Measurements from ENCODE around the gene ENTPD6.

ENTPD6 gene

GRCh38 chr20:25191051-25191450 lies 4.5 kb upstream of the ENTPD6 start:
- DNase-seq, result no peak

- no peak for DNase-seq
Observed at GRCh38 chr20:25191689-25192088, 3.8 kb upstream of the ENTPD6 start.

GRCh38 chr20:25193843-25194242 lies 1.7 kb upstream of the ENTPD6 start:
- no peak for DNase-seq

GRCh38 chr20:25194333-25194972 lies 1.1 kb upstream of the ENTPD6 start:
- no peak for DNase-seq

GRCh38 chr20:25195962-25196785 lies 662 bp downstream of the ENTPD6 start:
- DNase-seq, result no peak

GRCh38 chr20:25196786-25197120 lies 1.2 kb downstream of the ENTPD6 start:
- no peak for DNase-seq

- no peak for DNase-seq
Observed at GRCh38 chr20:25197183-25197869, 1.8 kb downstream of the ENTPD6 start.

- DNase-seq, result no peak
Observed at GRCh38 chr20:25197870-25198190, 2.3 kb downstream of the ENTPD6 start.

- DNase-seq, result no peak
Observed at GRCh38 chr20:25198663-25199383, 3.3 kb downstream of the ENTPD6 start.

- no peak for DNase-seq
Observed at GRCh38 chr20:25199473-25200260, 4.2 kb downstream of the ENTPD6 start.

- no peak for DNase-seq
Observed at GRCh38 chr20:25203089-25203488, 7.6 kb downstream of the ENTPD6 start.

- DNase-seq, result no peak
Observed at GRCh38 chr20:25203871-25204320, 8.4 kb downstream of the ENTPD6 start.

- DNase-seq, result no peak
Observed at GRCh38 chr20:25204550-25205276, 9.2 kb downstream of the ENTPD6 start.

- no peak for DNase-seq
Observed at GRCh38 chr20:25205277-25206062, 10.0 kb downstream of the ENTPD6 start.

GRCh38 chr20:25206063-25206403 lies 10.5 kb downstream of the ENTPD6 start:
- DNase-seq, result no peak

GRCh38 chr20:25206548-25206947 lies 11.0 kb downstream of the ENTPD6 start:
- DNase-seq, result no peak

- DNase-seq, result no peak
Observed at GRCh38 chr20:25207149-25207959, 11.8 kb downstream of the ENTPD6 start.

GRCh38 chr20:25207960-25208534 lies 12.5 kb downstream of the ENTPD6 start:
- DNase-seq, result no peak

GRCh38 chr20:25209400-25209799 lies 13.9 kb downstream of the ENTPD6 start:
- DNase-seq, result no peak

- DNase-seq, result no peak
Observed at GRCh38 chr20:25209911-25210310, 14.4 kb downstream of the ENTPD6 start.
